BLaER1 (cell line): ENCODE measurements around the gene KDM1A.
"Not testable (repeated sequence)": the region's sequence is repeated elsewhere in the genome, so short reads cannot be mapped to it uniquely, and the experiment has no call there.

Experiments used
- H3K27ac ChIP-seq: shearing (Covaris generic); formaldehyde crosslinking; 2 replicates; pipeline ENCODE4 v1.8.1; 2022
- H3K27me3 ChIP-seq: shearing (Covaris generic); formaldehyde crosslinking; 2 replicates; pipeline ENCODE4 v1.8.1; 2022
- H3K36me3 ChIP-seq: shearing (Covaris generic); formaldehyde crosslinking; 2 replicates; pipeline ENCODE4 v1.8.1; 2022
- H3K4me1 ChIP-seq: shearing (Covaris generic); formaldehyde crosslinking; 2 replicates; pipeline ENCODE4 v1.8.1; 2022
- H3K4me2 ChIP-seq: shearing (Covaris generic); formaldehyde crosslinking; 2 replicates; pipeline ENCODE4 v1.8.1; 2022
- H3K4me3 ChIP-seq: shearing (Covaris generic); formaldehyde crosslinking; 2 replicates; pipeline ENCODE4 v1.8.1; 2022
- H3K9ac ChIP-seq: shearing (Covaris generic); formaldehyde crosslinking; 2 replicates; pipeline ENCODE4 v1.8.1; 2022
- H3K9me3 ChIP-seq: shearing (Covaris generic); formaldehyde crosslinking; 2 replicates; pipeline ENCODE4 v1.8.1; 2022
- H4K20me1 ChIP-seq: shearing (Covaris generic); formaldehyde crosslinking; 2 replicates; pipeline ENCODE4 v1.8.1; 2022
- Cebpa-rat ChIP-seq: shearing (Covaris generic); IDR thresholded peaks from 2 replicates; pipeline ENCODE4 v1.8.1; 2022

Gene KDM1A

DNA sequence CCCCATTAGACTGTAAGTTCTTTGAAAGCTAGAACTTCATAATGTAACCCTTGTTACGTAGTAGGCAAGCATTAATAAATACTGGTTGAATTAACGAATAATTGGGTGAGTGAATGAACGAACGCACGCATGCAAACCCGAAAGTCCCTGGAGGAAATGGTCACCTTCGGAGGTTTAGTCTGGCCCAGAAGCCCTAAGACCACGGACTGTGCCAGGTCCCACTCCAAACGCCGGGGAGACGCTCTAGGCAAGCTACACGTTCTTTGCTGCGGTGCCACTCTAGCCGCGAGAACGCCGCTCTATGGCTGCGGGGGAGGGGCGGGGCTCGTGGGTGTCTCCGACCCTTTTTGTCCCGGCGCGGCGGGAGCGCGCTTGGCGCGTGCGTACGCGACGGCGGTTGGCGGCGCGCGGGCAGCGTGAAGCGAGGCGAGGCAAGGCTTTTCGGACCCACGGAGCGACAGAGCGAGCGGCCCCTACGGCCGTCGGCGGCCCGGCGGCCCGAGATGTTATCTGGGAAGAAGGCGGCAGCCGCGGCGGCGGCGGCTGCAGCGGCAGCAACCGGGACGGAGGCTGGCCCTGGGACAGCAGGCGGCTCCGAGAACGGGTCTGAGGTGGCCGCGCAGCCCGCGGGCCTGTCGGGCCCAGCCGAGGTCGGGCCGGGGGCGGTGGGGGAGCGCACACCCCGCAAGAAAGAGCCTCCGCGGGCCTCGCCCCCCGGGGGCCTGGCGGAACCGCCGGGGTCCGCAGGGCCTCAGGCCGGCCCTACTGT, at the start of gene KDM1A:
TSS of gene KDM1A (plus strand) at position 375 of the 769 bp plus-strand sequence. CDS start at position 504, 129 bp downstream.
- Histone ChIP-seq H3K27ac (peak within 1 kb of the TSS; percentile 99), H3K4me2 (peak within 1 kb of the TSS; percentile 80), H3K9me3 (peaks cover 24% of the 10 kb centered on the region), H3K4me3 (peak within 1 kb of the TSS; percentile 96), H3K36me3 (peaks cover 24% of the 10 kb centered on the region), H4K20me1 (peaks cover 41% of the 10 kb centered on the region), H3K9ac (peak within 1 kb of the TSS; percentile 99), H3K4me1 (peaks cover 12% of the 10 kb centered on the region), H3K27me3 (no peaks in the 10 kb centered on the region)
- no peak for TF ChIP-seq Cebpa-rat

DNA sequence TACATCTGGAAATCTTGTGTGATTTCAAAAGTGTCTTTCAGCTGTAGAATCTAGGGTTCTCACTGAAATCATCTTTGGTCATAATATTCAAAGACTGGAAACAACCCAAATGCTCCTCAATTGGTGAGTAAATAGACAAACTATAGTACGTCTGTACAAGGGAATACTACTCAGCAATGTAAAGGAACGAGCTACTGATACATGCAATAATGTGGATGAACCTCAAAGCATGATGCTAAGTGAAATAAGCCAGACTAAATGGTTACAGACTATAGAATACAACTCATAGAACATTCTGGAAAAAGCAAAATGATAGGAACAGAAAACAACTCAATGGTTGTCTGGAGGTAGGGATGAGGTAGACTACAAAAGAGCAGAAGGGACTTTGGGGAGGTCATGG, 49.2 kb upstream of the KDM1A start:
- TF ChIP-seq Cebpa-rat = no peak
- H3K27ac ChIP-seq = no peak overlapping the region
- H3K27me3 ChIP-seq = no peaks in the 10 kb centered on the region
- peaks cover 1% of the 10 kb centered on the region for H3K4me1 ChIP-seq
- no peaks in the 10 kb centered on the region for H4K20me1 ChIP-seq
- H3K4me2 ChIP-seq = no peak overlapping the region
- no peak overlapping the region for H3K9ac ChIP-seq
- no peaks in the 10 kb centered on the region for H3K36me3 ChIP-seq
- no peak overlapping the region for H3K4me3 ChIP-seq
- peaks cover 7% of the 10 kb centered on the region; the same call in 1 of the 2 replicates for H3K9me3 ChIP-seq

DNA sequence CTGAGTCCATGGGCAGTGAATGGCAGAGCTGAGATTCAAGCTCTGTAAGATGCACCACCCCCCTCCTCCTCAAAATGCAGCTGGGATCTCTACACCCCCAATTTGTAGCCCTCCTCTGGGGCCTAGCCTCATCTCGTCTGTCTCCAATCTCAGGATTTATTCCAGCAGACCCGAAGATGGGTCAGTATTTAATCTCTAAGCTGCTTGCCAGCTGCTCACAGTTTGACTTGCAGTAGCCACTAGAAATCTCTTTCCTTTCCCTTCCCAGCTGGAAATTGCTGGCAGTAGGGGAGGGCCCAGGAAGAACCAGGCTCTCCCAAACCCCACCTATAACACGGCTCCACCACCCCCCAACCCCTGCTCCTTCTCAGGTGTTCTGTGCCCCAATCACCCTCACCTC, 48.1 kb upstream of the KDM1A start:
- Histone ChIP-seq H3K4me3 (no peak overlapping the region), H3K9me3 (peaks cover 6% of the 10 kb centered on the region; the same call in 1 of the 2 replicates), H3K27me3 (no peaks in the 10 kb centered on the region), H3K27ac (no peak overlapping the region), H3K9ac (no peak overlapping the region), H3K4me1 (peaks cover 12% of the 10 kb centered on the region), H3K36me3 (no peaks in the 10 kb centered on the region), H4K20me1 (no peaks in the 10 kb centered on the region), H3K4me2 (no peak overlapping the region)
- no peak for TF ChIP-seq Cebpa-rat

DNA sequence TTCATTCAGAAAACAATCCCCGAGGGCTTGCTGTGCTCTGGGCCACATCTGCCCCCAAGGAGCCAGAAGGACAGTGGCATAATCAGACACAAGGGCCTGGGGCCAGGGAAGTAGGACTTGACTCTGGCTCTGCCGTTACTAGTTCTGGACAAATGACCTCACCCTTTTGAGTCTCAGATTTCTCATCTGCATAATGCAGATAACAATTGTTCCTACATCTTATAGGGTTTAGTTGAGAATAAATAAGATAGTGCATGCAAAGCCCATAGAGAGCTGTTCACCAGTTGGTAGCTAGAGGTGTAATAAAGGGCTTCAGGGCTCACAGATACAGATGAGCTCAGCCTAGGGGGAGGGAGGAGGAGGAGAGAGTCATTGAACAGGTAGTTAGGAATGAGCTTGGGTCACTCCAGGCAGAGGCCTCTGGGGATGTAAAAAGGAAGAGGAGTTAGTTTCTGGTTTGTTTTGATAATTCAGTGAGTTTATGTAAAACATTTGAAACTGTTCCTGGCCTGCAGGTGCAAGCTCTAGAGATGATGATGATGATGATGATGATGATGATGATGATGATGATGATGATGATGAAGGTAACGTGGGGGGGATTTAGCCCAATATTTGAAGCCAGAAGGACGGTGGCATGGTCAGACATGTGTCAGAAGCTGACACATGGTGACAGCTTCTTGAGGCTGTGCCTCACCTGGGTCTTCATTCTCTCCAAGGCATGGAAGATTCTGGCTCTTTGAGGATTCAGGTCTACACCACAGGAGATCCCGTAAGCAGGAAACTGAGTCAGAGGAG, 47.5 kb upstream of the KDM1A start:
- Histone ChIP-seq H3K4me1 (peaks cover 18% of the 10 kb centered on the region), H3K4me2 (no peak overlapping the region), H3K36me3 (no peaks in the 10 kb centered on the region), H3K27me3 (no peaks in the 10 kb centered on the region), H3K9me3 (no peaks in the 10 kb centered on the region), H3K4me3 (no peak overlapping the region), H4K20me1 (no peaks in the 10 kb centered on the region), H3K9ac (no peak overlapping the region), H3K27ac (no peak overlapping the region)
- TF ChIP-seq Cebpa-rat = no peak

DNA sequence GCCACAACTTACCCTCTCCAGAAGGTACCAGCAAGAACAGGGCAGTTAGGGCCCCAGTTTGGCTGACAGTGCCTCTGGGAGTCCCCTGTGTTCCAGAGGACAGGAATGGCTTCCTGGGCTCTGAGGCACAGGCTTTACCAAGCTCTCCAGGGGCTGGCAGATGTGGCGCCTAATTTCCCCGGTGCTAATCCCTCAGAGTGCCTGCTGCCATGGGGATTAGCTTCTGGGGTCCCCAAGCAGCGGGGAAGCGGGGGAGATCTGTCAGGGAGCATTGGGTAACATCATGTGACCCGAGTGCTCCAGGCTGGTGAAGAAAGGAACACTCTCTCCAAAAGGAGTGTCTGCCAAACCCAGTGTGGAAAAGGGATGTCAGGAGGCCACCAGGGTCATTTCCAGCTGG, 46.5 kb upstream of the KDM1A start, which contains the start of gene LACTBL1:
TSS of gene LACTBL1 (minus strand) at position 107 of the 400 bp plus-strand sequence. CDS start 550 bp downstream, outside the sequence.
- H3K27me3 ChIP-seq = no peaks in the 10 kb centered on the region
- H3K4me3 ChIP-seq = no peak within 1 kb of the TSS
- no peaks in the 10 kb centered on the region for H3K36me3 ChIP-seq
- no peaks in the 10 kb centered on the region for H4K20me1 ChIP-seq
- H3K4me1 ChIP-seq = peaks cover 18% of the 10 kb centered on the region
- no peak for TF ChIP-seq Cebpa-rat
- H3K9ac ChIP-seq = no peak within 1 kb of the TSS
- no peak within 1 kb of the TSS for H3K27ac ChIP-seq
- no peak within 1 kb of the TSS for H3K4me2 ChIP-seq
- no peaks in the 10 kb centered on the region for H3K9me3 ChIP-seq

DNA sequence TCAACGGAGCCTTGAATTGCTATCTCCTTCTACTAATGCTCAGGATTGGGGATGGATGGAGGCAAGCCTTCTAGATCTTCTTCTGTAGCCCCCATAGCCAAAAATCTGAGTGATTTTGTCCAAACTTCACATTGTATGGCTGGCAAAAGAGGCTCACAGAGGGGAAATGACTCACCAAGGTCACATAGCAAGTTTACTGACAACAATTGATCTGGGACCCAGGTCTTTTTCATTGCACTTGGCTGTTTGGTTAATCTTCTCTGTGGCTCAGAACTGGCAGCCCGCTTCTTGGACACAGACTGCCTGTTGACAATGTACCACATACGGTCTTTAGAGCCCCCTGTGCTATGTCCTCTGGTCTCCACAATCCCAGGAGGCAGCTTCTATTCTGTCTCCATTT, 43.6 kb upstream of the KDM1A start:
- no peaks in the 10 kb centered on the region for H4K20me1 ChIP-seq

DNA sequence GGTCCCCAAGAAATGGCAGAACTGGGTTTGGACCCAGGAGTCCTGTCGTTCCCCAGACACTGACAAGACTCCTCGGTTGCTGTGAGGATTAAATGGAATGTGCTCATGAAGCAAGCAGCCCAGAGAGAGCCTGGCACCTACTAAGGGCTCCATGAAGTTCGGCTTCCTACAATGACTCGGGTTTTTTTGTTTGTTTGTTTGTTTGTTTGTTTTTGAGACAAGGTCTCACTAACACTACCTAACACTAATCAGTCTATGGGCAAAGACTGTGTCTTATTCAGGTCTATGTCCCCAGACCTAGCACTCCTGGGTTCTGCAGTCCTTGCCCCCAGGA, 43.2 kb upstream of the KDM1A start:
- no peak overlapping the region for H3K27ac ChIP-seq

More for the DNA sequence above, 43.6 kb upstream of the KDM1A start:
- no peak overlapping the region for H3K9ac ChIP-seq
- H3K4me1 ChIP-seq = peaks cover 18% of the 10 kb centered on the region
- H3K4me3 ChIP-seq = no peak overlapping the region
- H3K27me3 ChIP-seq = no peaks in the 10 kb centered on the region
- no peak for TF ChIP-seq Cebpa-rat
- H3K36me3 ChIP-seq = no peaks in the 10 kb centered on the region
- H3K4me2 ChIP-seq = peak overlapping the region; percentile 8; the same call in 1 of the 2 replicates
- H3K9me3 ChIP-seq = no peaks in the 10 kb centered on the region
- H3K27ac ChIP-seq = no peak overlapping the region

DNA sequence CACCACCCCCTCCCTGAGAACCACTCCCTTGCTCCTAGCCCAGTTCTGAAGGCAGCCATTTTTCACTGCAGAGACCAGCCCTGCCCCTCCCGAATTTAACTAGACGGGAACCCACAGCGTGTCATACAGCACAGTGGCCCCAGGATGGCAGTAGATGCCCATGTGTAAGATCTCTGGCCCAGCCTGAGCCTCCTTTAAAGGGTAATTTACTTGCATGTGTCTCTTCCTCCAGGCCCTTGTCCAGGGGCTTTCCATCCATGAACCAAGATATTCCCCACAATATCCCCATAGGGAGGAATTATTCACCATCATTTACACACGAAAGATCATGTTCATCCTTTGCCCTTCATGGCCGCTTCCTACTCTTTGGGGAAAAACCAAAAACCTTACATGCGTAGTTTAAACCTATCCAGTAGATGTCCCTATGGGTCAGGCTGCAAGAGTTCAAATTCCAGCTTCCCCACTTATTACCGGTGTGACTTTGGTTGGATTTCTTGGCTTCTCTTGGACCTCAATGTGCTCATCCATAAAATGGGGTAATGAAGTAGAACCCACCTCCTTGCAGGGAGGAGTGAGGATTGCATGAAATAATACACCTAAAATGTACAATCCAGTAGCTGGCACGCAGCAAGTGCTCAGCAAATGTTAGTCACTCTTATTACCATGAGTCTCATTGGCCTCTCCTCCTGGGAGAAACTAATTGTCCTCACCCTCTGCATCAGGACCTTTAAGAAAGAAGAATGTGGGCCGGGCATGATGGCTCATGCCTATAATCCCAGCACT, 42.6 kb upstream of the KDM1A start:
- Histone ChIP-seq H3K4me1 (peaks cover 18% of the 10 kb centered on the region), H3K27me3 (no peaks in the 10 kb centered on the region), H3K9me3 (no peaks in the 10 kb centered on the region), H3K36me3 (no peaks in the 10 kb centered on the region), H3K4me2 (no peak overlapping the region), H3K4me3 (no peak overlapping the region), H3K9ac (no peak overlapping the region), H3K27ac (no peak overlapping the region), H4K20me1 (no peaks in the 10 kb centered on the region)
- TF ChIP-seq Cebpa-rat = no peak

More for the DNA sequence above, 43.2 kb upstream of the KDM1A start:
- H3K27me3 ChIP-seq = no peaks in the 10 kb centered on the region
- no peak overlapping the region for H3K9ac ChIP-seq
- H3K4me2 ChIP-seq = 0 out of 2 replicates have a peak overlapping the region, but pooled peaks have one; percentile 8
- no peak overlapping the region for H3K4me3 ChIP-seq
- no peaks in the 10 kb centered on the region for H3K9me3 ChIP-seq
- H3K36me3 ChIP-seq = no peaks in the 10 kb centered on the region
- no peak for TF ChIP-seq Cebpa-rat
- H3K4me1 ChIP-seq = peaks cover 18% of the 10 kb centered on the region
- H4K20me1 ChIP-seq = no peaks in the 10 kb centered on the region

DNA sequence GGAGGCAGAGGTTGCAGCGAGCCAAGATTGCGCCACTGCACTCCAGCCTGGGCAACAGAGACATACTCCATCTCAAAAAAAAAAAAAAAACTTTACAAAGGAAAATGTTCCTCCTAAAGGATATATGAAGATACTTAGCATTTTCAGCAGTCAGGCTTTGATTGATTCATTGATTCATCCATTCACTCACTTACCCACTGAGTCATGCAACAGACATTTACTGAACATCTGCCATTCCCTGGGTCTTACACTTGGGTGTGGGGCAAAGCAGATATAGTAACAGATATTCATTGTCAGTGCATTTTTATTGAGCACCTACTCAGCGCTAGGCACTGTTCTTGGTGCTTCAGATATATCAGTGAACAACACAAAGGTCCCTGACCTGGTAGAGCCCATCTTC, 41.0 kb upstream of the KDM1A start:
- H3K4me3 ChIP-seq = no peak overlapping the region
- TF ChIP-seq Cebpa-rat = no peak
- peaks cover 19% of the 10 kb centered on the region for H3K4me1 ChIP-seq
- no peaks in the 10 kb centered on the region for H3K36me3 ChIP-seq
- no peaks in the 10 kb centered on the region for H4K20me1 ChIP-seq
- no peak overlapping the region for H3K9ac ChIP-seq
- no peaks in the 10 kb centered on the region for H3K9me3 ChIP-seq
- no peak overlapping the region for H3K4me2 ChIP-seq
- H3K27ac ChIP-seq = no peak overlapping the region
- H3K27me3 ChIP-seq = no peaks in the 10 kb centered on the region

DNA sequence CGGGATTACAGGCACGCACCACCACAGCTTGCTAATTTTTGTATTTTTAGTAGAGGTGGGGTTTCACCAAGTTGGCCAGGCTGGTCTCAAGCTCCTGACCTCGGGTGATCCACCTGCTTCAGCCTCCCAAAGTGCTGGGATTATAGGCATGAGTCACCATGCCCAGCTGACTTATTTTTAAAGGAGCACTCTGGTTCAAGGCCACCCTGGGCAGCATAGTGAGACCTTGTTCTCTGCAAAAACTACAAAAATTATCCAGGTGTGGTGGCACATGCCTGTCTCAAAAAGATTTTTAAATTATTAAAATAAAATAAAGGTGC, 38.8 kb upstream of the KDM1A start:
- not testable (repeated sequence) for H3K27ac ChIP-seq, H3K9me3 ChIP-seq, H3K4me2 ChIP-seq, H4K20me1 ChIP-seq, H3K4me3 ChIP-seq, H3K27me3 ChIP-seq, H3K9ac ChIP-seq, H3K36me3 ChIP-seq
- peaks cover 36% of the 10 kb centered on the region for H3K4me1 ChIP-seq
